ENCODE measurements around the gene CNR2. TPM values are rescaled to one million over a fixed set of nuclear protein-coding genes. Genes with fewer than 3 reads are reported as not detected.

The CNR2 gene
- total and polyA plus RNA-seq, 9 donors: 0.03 to 0.11 (median 0.10) TPM; not detected in 6

DNA sequence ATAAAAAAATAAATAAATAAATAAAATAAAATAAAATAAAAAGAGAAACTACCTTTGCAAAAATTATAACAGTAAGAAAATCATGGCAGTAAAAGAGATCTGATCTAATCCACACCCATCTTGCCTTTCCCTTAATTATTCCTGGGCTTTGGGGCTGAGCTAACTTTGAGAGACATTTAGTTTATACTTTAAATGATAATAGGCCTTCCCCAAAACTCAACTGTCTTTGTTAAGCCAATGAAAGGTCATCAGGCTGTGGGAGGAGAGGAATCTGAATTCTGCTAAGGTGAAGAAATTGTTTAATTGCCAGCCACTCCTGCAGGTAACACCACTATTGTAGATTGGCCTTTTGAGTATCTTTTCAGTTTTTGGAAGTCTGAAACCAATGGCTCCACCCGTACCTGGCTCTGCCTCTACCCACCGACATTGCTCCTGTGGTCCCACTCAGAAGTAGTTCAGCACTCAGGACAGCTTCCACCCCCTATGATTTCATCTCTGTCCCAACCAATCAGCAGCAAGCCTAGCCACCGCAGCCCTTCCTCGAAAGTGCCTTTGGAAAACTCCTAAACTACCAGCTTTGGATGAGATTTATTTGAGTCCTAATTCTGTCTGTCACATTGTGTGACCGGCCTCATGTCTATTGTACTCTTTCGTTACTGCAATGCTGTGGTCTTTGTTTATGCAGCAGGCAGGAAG lies 23.5 kb upstream of the CNR2 start:
- TF ChIP-seq EP300 (IDR thresholded peaks at IDR 0.05): no peak
- no peak for TF ChIP-seq POLR2A (IDR thresholded peaks at IDR 0.05)
- intact Hi-C loops (cut with DNase I): no loop called here

DNA sequence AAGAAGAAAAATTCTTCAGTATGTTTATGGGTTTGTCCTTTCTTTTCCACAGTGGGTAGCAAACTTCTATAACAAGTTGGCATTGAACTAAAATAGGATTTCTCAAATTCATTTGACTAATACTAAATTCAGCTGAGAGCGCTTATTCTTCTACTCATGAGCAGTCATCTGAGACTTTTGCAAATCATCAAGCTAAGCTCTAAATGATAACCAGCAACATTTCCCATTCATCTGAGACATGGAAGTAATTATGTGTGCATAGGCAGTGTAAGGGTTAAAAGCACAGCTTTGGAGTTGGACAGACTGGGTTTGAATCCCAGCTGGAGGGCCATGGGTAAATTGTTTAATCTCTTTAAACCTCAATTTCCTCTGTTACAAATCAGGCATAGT lies 18.3 kb upstream of the CNR2 start:
- Histone ChIP-seq H3K27me3 (no peaks in the 10 kb centered on the region), H3K36me3 (no peaks in the 10 kb centered on the region), H3K9me3 (no peaks in the 10 kb centered on the region), H3K4me3 (no peak overlapping the region), H3K4me1 (ENCODE audit: insufficient read depth) (peaks cover 2% of the 10 kb centered on the region), H3K27ac (no peak overlapping the region)
- DNase-seq: no peak
- TF ChIP-seq, protein P1, sequence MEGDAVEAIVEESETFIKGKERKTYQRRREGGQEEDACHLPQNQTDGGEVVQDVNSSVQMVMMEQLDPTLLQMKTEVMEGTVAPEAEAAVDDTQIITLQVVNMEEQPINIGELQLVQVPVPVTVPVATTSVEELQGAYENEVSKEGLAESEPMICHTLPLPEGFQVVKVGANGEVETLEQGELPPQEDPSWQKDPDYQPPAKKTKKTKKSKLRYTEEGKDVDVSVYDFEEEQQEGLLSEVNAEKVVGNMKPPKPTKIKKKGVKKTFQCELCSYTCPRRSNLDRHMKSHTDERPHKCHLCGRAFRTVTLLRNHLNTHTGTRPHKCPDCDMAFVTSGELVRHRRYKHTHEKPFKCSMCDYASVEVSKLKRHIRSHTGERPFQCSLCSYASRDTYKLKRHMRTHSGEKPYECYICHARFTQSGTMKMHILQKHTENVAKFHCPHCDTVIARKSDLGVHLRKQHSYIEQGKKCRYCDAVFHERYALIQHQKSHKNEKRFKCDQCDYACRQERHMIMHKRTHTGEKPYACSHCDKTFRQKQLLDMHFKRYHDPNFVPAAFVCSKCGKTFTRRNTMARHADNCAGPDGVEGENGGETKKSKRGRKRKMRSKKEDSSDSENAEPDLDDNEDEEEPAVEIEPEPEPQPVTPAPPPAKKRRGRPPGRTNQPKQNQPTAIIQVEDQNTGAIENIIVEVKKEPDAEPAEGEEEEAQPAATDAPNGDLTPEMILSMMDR (IDR thresholded peaks at IDR 0.05): no peak
- TF ChIP-seq EP300 (IDR thresholded peaks at IDR 0.05) (no peak), POLR2A (IDR thresholded peaks at IDR 0.05) (no peak)
- intact Hi-C loops (cut with DNase I): no loop called here
- WGBS, 3 donors: 89 to 92% (median 91%) methylated on average over 1 of the region's 1 CpG

More for the DNA sequence above, 23.5 kb upstream of the CNR2 start:
- Histone ChIP-seq H3K36me3 (no peaks in the 10 kb centered on the region), H3K27me3 (no peaks in the 10 kb centered on the region), H3K4me1 (ENCODE audit: insufficient read depth) (no peaks in the 10 kb centered on the region), H3K27ac (no peak overlapping the region), H3K9me3 (no peaks in the 10 kb centered on the region), H3K4me3 (no peak overlapping the region)
- WGBS, 3 donors: 34 to 40% (median 38%) methylated on average over 6 of the region's 6 CpGs
- DNase-seq: no peak

DNA sequence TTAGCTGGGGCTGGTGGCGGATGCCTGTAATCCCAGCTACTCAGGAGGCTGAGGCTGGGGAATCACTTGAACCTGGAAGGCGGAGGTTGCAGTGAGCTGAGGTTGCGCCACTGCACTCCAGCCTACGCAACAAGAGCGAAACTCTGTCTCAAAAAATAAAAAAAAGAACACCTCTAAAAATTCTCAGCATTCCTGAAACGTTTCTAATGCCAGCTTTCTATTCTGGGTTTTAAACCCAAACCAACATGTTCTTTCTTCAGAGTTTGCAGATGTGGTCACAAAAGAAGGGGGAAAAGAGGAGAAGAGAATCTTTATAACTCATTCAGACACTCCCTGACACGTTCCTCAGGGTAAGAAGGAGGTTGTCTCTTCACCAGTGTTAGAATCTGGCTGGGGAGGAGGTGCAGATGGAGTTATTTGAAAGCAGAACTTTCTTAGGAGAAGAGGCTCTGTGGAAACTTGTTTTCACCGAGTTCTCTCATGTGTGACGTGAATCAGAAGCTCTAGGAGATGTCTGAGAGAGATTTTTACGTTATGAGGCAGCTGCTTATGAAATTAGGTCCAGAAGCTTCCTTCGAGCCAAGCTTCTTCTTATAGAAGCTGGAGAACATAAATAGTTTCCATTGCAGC lies 17.8 kb upstream of the CNR2 start:
- WGBS, 3 donors: 24 to 37% (median 34%) methylated on average over 11 of the region's 11 CpGs
- no peaks in the 10 kb centered on the region for H3K9me3 ChIP-seq
- H3K36me3 ChIP-seq: no peaks in the 10 kb centered on the region
- DNase-seq: no peak
- peaks cover 2% of the 10 kb centered on the region for H3K4me1 ChIP-seq (ENCODE audit: insufficient read depth)
- H3K27me3 ChIP-seq: no peaks in the 10 kb centered on the region
- no peak overlapping the region for H3K27ac ChIP-seq
- H3K4me3 ChIP-seq: no peak overlapping the region
- TF ChIP-seq, protein P1 (IDR thresholded peaks at IDR 0.05): no peak
- no peak for TF ChIP-seq EP300 (IDR thresholded peaks at IDR 0.05)
- TF ChIP-seq POLR2A (IDR thresholded peaks at IDR 0.05): no peak
- intact Hi-C loops (cut with DNase I): no loop called here

DNA sequence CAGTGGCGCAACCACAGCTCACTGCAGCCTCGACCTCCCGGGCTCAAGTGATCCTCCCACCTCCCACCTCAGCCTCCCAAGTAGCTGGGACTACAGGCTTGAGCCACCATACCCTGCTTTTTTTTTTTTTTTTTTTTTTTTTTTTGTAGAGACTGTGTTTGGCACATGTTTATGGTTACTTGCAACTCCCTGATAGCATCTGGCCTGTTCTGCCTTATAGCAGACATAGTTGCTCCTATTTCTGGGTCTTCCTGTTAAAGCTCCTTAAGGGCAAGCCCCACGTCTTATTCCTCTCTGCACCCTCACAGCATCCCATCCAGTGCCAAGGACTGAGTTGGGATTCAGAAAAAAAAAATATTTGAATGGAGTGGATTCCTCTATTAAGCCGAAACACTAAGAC lies 17.1 kb upstream of the CNR2 start:
- intact Hi-C loops (cut with DNase I): no loop called here
- H3K27me3 ChIP-seq: no peaks in the 10 kb centered on the region
- no peak overlapping the region for H3K27ac ChIP-seq
- peaks cover 2% of the 10 kb centered on the region for H3K4me1 ChIP-seq (ENCODE audit: insufficient read depth)
- 82 to 86% (median 85%) methylated on average over 5 of the region's 5 CpGs for WGBS, 3 donors
- H3K4me3 ChIP-seq: no peak overlapping the region
- no peaks in the 10 kb centered on the region for H3K9me3 ChIP-seq
- TF ChIP-seq EP300 (IDR thresholded peaks at IDR 0.05): no peak
- no peak for TF ChIP-seq POLR2A (IDR thresholded peaks at IDR 0.05)
- TF ChIP-seq, protein P1 (IDR thresholded peaks at IDR 0.05): no peak
- no peaks in the 10 kb centered on the region for H3K36me3 ChIP-seq
- DNase-seq: no peak

DNA sequence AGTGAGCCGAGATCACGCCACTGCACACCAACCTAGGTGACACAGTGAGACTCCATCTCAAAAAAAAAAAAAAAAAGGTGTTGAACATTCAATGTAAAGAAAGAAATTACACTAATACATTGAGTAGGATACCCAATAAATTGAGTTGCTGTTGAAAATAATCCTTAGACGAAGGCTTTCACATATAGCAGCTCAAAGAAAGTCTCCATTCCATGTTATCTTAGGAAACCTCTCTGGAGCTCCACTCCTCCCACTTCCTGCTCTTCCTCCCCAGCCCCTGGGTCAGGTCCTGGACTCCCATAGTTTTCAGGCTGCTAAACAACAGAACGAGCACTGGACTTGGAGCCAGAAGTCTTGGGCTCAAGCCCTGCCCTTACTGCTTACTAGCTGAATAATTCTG lies 15.6 kb upstream of the CNR2 start:
- Histone ChIP-seq H3K27ac (no peak overlapping the region), H3K4me3 (no peak overlapping the region), H3K36me3 (no peaks in the 10 kb centered on the region), H3K4me1 (ENCODE audit: insufficient read depth) (peaks cover 2% of the 10 kb centered on the region), H3K27me3 (no peaks in the 10 kb centered on the region), H3K9me3 (no peaks in the 10 kb centered on the region)
- no peak for DNase-seq
- intact Hi-C loops (cut with DNase I): no loop called here
- no peak for TF ChIP-seq POLR2A (IDR thresholded peaks at IDR 0.05)
- no peak for TF ChIP-seq EP300 (IDR thresholded peaks at IDR 0.05)
- TF ChIP-seq, protein P1 (IDR thresholded peaks at IDR 0.05): no peak
- WGBS, 3 donors: 70 to 73% (median 73%) methylated on average over 4 of the region's 4 CpGs
